GM20000 (cell line): ENCODE data around the gene TREML1.

Source experiments
- DNase-seq: peaks from one replicate; pipeline ENCODE4 v3.0.0; 2012; ENCODE audit warnings: low spot score
- TF ChIP-seq, protein P1 (sequence below): IDR thresholded peaks from 2 replicates; pipeline ENCODE4 v1.5.1; 2012; ENCODE audit warnings: mild to moderate bottlenecking, control low read depth; ENCODE audit errors: extremely low read depth, missing control alignments

Gene TREML1

DNA sequence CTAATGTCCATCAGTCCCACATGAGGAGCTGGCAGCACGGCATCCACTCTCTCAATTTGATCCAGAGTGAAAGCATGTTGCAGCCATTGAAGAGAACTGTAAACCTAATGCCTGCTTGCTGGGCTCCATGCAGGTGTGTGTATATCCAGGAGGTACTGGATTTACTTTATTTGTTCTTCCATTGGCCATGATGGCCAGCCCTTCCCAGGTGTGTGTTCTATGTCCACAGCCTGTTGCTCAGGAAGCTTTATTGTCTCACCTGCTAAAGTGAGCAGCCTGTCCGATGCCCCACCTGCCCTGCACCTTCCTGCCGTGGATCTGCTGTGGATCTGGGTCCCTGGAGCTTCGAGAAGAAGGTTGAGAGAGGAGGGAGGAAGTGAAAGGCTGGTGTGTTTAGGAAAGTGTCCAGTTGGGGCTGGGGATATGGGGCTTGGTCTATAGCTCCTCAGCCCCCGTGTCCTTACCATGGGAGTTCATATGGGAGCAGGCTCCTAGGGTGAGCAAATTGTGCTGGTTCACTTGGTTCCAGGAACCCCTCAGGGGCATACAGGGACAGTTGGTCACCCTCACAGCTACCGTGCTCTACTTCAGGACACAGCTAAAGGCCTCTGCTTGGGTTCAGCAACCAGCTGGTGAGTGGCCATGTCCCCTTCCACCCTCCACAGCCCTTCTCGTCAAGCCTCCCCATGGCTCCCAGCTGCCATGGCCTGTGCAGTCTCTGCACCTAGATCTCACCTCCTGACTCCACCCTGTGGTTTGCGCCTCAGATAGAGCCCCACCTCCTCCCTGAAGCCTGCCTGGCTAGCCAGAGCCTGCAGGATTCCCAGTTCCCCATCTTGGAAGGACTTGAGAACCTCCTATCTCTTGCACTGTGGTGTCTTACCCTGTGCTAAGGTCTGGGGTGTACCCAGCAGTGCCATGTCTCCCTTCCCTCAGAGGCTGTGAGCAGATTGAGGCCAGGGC lies 34.1 kb upstream of the TREML1 start:
- TF ChIP-seq, protein P1, sequence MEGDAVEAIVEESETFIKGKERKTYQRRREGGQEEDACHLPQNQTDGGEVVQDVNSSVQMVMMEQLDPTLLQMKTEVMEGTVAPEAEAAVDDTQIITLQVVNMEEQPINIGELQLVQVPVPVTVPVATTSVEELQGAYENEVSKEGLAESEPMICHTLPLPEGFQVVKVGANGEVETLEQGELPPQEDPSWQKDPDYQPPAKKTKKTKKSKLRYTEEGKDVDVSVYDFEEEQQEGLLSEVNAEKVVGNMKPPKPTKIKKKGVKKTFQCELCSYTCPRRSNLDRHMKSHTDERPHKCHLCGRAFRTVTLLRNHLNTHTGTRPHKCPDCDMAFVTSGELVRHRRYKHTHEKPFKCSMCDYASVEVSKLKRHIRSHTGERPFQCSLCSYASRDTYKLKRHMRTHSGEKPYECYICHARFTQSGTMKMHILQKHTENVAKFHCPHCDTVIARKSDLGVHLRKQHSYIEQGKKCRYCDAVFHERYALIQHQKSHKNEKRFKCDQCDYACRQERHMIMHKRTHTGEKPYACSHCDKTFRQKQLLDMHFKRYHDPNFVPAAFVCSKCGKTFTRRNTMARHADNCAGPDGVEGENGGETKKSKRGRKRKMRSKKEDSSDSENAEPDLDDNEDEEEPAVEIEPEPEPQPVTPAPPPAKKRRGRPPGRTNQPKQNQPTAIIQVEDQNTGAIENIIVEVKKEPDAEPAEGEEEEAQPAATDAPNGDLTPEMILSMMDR: no peak
- no peak for DNase-seq

DNA sequence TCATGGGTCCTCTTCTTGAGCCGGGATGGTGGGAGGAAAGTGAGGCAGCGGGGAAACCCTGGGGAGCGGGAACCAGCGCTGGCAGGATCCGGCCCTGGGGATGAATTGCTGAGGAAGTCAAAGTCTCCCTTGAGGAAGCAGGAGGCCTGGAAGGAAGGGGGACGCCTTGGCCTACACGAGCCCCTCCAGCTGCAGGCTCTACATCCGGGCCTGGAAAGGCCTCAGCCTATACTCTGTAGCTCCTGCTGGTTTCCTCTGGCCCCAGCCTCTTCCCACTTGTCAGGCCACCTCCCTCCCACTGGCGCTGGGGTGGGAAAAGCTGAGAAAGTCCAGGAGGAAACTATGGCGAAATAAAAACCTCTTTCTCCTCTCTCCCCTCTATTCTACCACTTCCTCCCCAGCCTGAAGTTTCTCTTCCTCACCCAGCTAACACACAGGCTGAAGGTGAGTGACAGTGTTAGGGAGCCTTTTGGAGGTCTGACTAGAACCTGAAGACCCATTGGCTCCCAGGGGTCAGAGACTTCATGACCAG lies 31.9 kb upstream of the TREML1 start:
- no peak for DNase-seq
- TF ChIP-seq, protein P1: no peak

DNA sequence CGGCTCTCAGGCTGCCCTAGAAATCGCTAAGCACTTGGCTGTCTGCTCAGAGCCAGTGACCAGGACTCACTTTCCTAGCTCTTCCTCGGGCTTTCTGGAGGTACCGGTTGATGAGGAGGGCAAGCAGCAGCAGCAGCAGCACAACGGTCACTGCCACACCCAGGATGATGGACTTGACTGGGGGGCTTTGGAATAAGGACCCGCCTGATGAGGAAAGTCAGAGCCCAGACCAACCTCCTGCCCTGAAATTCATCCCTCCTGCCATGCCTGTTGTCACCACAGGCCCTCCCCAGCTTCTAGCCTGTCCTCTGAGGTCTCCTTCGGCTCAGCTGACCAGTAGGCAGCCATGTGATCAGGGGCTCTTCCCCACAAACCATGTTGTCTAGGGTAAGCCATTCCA lies 30.6 kb upstream of the TREML1 start:
- TF ChIP-seq, protein P1: no peak
- DNase-seq: no peak

DNA sequence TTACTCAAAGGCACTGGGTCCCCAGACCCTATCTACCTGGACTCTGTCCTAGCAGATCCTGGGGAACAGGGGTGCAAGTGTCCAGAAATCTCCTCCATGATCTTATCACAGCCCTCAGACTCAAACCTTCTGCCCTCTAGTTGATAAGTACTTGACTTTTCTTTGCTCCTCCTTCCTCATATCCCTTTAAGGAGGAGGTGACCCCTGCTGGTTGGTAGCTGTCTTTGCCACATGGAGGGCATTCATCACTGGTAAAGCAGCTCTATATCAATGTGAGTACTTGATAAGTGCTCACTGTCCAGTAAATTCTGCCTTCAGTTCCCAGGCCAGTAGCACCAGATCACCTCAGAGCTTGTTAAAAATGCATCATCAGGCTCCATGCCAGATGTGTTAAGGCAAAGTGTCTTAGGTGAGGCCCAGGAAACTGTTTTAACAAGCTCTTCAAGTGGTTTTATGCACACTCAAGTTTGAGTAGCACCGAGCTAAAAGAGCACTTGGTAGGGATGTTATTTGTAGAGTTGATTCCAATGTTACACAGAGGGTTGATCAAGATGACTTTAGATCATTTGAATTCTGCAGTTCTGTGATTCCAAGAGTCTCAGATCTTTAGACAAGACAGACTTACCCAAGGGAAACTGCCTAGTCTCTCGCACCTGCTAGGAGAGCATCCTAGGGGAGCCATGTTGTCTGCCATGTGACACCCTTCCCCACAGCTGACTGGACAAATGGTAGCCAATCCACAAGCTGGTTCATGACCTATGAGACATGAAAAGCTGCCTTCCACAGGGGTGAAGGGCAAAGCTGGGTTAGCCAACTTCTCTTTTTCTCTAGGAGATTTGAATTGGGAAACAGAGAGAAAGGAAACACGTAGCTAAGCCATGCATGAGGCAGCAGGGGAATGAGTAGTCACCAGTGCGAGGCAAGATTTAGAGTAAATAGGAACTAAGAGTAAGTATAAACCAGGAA lies 28.2 kb upstream of the TREML1 start:
- DNase-seq: peak; percentile 56
- TF ChIP-seq, protein P1: peak; percentile 27

DNA sequence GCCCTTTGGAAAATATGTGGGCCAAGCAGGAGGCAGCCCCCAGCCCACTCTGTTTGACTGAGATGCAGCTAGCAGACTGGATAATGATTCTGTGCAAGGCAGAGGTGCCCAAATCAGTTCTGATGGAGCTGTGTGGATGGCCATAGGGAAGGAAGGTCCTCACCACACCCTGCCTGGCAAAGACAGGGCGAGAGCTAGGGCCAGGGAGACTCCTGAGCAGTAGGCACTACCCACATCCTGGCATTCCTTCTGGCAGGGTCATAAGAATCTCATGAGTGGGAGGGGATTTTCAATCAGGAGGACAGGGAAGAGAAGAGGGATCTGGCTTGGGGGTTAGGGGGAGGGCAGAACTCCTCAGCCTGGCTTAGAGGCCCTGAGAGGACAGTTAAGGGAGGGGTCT lies 27.4 kb upstream of the TREML1 start:
- no peak for DNase-seq
- TF ChIP-seq, protein P1: no peak

DNA sequence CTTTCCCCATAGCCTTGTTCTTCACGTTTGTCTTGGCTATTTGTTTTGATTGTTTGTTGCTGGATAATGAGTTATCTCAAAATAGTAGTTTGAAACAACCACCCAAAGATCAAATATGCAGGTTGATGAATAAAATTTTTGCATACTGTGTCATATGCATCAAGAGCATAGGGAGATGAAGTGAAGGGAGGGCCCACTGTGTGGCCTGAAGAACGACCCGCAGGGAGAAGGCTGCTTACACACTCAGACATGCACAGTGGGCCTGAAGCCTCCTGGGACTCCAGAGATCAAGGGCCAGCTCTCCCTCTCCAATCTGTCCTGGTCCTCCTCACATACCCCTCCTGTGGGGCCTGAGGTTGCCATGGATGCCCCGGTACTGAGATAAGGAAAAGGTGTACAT lies 25.0 kb upstream of the TREML1 start:
- no peak for DNase-seq
- TF ChIP-seq, protein P1: no peak

DNA sequence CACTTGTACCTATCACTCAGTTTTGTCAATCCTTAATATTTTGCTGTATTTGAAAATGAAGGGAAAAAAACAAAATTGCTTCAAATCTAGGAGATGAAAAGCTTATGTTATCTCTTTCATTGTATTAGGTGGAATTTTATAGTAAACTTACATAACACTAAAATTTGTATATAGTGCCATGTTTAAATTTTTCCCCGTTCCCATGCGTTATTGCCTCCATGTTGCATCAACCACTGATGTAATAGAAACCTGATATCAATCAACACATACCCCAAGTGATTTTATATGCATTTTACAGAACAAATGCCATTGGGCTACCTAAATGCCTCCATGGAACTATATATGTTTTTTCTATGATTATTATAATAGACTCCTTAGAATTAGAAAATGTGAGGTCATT lies 23.5 kb upstream of the TREML1 start:
- TF ChIP-seq, protein P1: no peak
- no peak for DNase-seq
